GM12865 (cell line): Measurements from ENCODE around the gene RSPH10B2.
"Not testable (repeated sequence)": the region's sequence is repeated elsewhere in the genome, so short reads cannot be mapped to it uniquely, and the experiment has no call there.

ENCODE experiments used
- DNase-seq: peaks from one replicate; pipeline ENCODE4 v3.0.0; 2010; ENCODE audit warnings: low read depth
- H3K4me3 ChIP-seq: 2 replicates; pipeline ENCODE4 v1.5.1; 2011; ENCODE audit warnings: mild to moderate bottlenecking, low read depth, low read length, control low read depth
- TF ChIP-seq, protein P1 (sequence below): IDR thresholded peaks from 2 replicates; pipeline ENCODE4 v1.5.1; 2011; ENCODE audit warnings: low read length, control low read depth, low read depth, inconsistent platforms; ENCODE audit not compliant: insufficient read depth; ENCODE audit errors: missing control alignments

Gene RSPH10B2

DNA sequence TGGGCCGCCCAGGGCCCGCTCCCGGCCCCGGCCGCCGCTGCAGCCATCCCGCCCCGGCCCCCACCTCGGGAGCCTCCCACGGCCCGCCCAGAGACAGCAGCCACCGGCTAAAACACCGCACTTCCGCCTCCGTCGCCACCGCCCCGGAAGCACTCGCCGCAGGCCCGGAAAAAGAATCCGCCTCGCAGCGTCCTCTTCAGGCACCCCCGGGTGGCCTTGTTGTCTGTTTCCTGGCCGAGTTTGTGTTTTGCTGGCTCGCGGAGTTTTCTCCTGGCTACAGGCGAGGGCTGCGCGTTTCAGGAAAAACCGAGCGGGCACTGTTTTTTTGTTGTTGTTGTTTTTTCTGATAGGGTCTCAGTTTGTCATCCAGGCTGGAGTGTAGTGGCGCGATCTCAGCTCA, 72.2 kb downstream of the RSPH10B2 start, which contains the start of gene CCZ1B:
Gene CCZ1B, minus strand, starts transcription at position 125 of the 400 bp plus-strand sequence. Its CDS starts 78 bp downstream, at position 47.
- peak; percentile 88 for DNase-seq
- TF ChIP-seq, protein P1, sequence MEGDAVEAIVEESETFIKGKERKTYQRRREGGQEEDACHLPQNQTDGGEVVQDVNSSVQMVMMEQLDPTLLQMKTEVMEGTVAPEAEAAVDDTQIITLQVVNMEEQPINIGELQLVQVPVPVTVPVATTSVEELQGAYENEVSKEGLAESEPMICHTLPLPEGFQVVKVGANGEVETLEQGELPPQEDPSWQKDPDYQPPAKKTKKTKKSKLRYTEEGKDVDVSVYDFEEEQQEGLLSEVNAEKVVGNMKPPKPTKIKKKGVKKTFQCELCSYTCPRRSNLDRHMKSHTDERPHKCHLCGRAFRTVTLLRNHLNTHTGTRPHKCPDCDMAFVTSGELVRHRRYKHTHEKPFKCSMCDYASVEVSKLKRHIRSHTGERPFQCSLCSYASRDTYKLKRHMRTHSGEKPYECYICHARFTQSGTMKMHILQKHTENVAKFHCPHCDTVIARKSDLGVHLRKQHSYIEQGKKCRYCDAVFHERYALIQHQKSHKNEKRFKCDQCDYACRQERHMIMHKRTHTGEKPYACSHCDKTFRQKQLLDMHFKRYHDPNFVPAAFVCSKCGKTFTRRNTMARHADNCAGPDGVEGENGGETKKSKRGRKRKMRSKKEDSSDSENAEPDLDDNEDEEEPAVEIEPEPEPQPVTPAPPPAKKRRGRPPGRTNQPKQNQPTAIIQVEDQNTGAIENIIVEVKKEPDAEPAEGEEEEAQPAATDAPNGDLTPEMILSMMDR = peak; percentile 32
- H3K4me3 ChIP-seq = peak within 1 kb of the TSS; percentile 47

DNA sequence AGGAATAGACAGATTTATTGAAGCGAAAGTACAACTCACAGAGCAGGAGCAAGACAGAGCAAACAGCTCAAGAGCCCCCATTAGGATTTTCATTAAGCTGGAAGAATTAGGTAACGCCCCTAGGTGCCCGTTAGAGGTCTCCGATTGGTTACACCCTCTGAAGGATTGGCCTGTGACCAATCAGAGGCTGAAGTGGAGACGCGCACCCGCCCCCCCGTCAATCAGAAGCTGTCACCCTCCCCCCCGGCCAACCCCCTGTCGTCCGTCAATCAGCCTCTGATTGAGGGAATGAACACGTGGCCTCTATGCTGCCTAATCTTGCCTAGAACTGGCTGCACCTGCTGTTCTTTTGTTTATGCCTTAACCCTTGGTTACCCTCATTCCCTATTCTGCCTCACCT, 73.3 kb downstream of the RSPH10B2 start:
- H3K4me3 ChIP-seq, DNase-seq: not testable (repeated sequence)

DNA sequence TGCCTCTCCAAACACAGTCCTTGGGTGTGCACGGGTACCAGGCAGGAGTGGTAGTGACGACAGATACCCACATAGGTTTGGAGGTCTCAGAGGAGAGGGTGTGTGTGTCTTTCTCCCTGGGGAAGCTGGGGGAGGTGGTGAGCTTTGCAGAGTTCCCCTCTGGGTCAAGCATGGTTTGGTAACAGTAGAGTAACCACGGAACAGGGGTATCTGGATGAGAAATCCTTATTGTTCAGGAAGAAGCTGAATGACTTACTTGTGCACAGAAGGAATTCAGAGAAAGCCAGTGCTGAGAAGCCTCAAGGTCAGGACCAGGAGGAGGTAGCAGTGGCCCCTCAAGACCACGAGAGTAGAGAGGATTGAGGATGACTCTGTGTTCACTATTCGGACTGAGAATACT, 75.7 kb downstream of the RSPH10B2 start:
- H3K4me3 ChIP-seq, DNase-seq: not testable (repeated sequence)

DNA sequence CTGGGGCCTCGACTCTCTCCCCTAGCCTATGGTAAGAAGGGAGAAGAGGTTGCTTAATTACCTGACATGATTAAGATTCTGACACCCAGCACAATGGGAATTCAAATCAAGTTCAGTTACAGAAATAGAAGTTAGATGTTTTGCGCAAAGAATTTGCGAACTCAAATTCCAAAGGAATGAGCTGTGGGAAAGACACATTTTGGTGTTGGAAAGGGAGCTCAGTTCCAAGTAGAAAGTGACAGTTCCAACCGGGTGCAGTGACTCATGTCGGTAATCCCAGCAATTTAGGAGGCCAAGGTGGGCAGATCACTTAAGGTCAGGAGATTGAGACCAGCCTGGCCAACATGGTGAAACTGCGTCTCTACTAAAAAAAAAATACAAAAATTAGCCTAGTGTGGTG, 76.1 kb downstream of the RSPH10B2 start:
- not testable (repeated sequence) for H3K4me3 ChIP-seq, DNase-seq

DNA sequence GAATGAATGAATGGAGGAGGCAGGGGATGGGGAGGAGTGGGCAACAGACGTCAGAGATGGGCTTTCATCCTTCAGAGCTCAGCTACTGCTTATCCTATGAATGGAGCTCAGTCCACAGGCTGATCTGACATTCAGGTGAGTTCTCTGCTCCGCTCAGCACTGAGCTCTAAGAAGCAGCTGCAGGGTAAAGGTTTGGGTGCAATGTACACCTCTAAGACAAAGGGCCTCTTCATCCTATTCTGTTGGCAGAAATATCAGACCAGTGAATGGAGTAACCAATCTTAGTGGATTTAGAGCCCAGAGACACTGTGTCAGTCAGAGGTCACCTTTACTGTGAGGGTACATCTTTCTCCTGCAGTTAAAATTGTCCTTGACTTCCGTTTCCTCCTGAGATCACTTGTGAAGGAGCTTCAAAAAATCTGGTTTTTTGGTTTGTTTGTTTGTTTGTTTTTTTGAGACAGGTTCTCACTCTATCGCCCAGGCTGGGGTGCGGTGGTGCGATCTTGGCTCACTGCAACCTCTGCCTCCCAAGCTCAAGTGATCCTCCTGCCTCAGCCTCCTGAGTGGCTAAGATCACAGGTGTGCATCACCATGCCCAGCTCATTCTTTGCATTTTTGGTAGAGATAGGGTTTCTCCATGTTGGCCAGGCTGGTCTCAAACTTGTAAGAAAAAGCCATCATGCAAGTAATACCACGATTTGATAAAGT, 77.3 kb downstream of the RSPH10B2 start:
- no peak overlapping the region for H3K4me3 ChIP-seq
- no peak for DNase-seq
- TF ChIP-seq, protein P1 = no peak

DNA sequence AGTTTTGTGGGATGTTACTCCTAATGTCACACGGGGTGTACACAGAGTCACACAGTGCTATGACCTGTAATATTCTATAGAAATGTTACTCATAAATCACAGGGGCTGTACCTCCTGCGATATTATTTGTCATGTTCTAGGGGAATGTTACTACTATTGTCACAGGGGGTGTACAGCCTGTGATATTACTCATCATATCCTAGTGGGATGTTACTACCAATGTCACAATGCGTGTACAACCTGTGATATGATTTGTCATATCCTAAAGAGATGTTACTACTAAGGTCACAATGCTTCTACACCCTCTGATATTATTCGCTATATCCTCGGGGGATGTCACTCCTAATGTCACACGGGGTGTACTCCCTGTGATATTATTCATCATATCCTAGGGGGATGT, 79.7 kb downstream of the RSPH10B2 start:
- TF ChIP-seq, protein P1 = no peak
- no peak for DNase-seq
- no peak overlapping the region for H3K4me3 ChIP-seq

DNA sequence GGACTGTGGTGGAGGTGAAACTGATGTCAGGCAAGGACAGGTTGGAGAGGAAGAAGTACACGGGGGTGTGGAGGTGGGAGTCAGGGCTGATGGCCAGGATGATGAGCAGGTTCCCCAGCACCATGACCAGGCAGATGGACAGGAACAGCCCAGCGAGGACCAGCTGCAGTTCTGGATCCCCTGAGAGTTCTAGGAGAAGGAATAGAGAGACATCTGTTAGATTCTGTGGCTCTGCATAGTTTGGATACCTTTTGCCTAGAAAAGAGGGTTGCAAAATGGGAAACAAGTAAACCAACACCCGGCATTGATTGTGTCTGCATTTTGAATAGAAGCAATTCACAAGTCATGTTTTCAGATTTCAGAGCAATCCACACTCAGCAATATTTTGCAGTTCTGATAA, 81.6 kb downstream of the RSPH10B2 start:
- not testable (repeated sequence) for DNase-seq

DNA sequence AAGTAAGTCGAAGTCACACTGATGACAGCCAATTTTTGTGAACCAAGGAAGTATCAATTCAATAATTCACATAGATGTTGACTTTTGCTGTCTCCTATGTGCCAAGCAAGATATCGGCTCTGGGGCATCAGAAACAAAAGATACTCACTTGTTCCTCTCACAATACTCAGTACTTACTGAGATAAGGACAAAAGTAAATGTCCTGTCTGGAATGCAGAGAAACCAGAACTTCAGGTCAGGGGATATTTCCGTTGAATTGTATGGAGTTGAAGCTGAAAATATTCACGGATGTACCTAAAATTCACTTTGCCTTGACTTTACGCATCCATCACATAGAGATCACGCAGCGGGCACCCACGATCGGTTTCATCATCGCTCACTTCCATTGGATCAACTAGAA, 83.2 kb downstream of the RSPH10B2 start:
- not testable (repeated sequence) for H3K4me3 ChIP-seq, DNase-seq

More for the DNA sequence above, 81.6 kb downstream of the RSPH10B2 start:
- H3K4me3 ChIP-seq = not testable (repeated sequence)

DNA sequence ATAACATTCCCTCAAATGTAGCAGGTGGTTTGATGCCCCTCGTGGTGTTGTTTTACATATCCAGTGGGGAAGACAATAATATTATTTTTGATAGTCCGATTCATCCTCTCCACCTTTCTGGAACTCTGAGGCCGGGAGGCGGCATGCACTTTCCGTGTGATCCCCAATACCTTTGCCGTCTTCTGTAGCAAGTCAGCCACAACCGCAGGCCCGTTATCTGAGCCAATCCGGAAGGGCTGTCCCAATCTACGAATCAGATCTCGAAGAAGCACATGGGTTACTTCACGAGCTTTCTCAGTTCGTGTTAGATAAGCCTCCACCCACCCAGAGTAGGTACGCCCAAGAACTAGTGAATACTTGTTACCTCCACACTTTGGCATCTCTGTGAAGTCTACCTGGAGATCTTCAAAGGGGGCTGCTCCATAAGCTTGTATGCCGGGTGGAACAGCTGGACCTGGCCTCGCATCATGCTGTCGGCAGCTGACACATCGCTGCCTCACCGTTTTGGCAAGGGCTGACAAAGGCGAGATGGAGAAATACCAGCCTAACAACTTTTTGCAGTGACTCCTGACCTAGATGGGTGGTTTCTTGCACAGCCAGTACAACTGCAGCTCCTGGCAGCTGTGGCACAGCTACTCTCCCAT, 88.5 kb downstream of the RSPH10B2 start:
- DNase-seq, H3K4me3 ChIP-seq: not testable (repeated sequence)

DNA sequence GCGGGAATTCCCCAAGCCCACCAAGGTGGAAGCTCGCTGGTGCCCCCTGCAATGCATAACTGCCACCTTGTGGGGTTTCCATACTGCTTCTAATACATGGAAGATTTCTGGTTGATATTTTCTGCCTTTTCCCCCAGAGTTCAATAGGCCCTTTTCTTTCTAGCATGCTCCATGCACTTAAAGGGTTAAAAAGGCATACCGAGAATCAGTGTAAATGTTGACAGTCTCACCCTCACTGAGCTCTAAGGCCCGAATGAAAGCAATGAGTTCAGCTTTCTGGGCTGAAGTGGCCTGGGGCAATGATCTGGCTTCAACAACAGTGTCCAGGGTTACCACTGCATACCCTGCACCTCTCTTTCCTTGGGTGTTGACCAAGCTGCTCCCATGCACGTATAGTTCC, 89.2 kb downstream of the RSPH10B2 start:
- DNase-seq = not testable (repeated sequence)

DNA sequence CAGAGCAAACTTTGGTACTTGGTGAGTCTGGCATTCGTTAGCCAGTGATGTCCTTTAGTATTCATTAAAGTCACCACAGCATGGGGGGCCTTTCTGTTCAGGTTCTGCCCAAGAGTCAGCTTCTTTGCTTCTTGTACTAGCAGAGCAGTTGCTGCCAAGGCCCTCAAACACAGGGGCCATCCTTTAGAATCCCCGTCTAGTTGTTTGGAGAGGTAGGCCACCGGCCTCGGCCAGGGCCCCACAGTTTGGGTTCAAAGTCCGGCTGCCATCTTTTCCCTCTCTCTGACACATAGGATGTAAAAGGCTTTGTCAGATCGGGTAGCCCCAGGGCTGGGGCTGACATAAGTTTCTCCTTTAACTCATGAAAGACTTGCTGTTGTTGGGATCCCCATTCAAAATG, 89.8 kb downstream of the RSPH10B2 start:
- DNase-seq, H3K4me3 ChIP-seq: not testable (repeated sequence)

More for the DNA sequence above, 89.2 kb downstream of the RSPH10B2 start:
- not testable (repeated sequence) for H3K4me3 ChIP-seq

DNA sequence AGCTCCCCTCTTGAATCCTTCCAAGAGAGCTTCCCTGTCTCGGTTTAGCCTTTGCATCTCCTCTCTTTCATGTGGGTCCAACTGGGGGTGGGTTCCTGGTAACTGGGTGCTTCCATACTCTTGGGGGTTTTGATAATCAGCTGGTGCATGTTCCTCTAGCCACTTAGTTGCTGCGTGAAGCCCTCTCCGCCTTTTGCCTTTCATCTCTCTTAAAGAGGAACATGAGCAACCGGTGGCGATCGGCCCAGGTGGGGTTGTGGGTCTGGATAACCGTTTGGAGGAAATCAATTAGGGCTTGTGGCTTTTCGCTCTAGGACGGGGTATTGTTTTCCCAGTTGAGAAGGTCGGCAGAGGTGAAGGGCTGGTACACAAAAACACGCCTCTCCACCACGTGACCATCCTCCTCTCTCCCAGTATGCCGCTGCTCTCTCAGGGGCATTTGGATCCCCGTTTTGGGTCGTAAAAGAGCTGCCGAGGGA, 92.1 kb downstream of the RSPH10B2 start:
- H3K4me3 ChIP-seq, DNase-seq: not testable (repeated sequence)

DNA sequence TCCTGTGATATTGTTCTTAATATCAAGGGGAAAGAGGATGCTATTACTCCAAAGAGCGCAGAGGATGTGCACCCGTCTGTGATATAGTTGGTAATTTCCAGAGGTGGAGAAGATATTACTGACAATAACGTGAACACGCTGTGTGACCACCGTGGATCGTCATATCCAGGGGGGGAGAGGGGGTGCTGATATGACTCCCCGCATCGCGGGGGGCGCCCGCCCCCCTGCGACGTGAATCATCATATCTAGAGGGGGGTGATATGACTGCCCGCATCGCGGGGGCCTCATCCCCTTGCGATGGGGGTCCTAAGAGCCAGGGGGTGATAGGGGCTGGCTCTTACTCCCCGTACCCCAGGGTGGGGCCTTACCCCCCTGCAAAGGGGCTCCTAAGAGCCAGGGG, 93.8 kb downstream of the RSPH10B2 start:
- not testable (repeated sequence) for H3K4me3 ChIP-seq, DNase-seq
